H1 (cell line): ENCODE measurements around the gene IDI2. TPM values are rescaled to one million over a fixed set of nuclear protein-coding genes. Genes with fewer than 3 reads are reported as not detected.

Source experiments
- CTCF ChIA-PET: fragments of 300-600 bp; sonication (Branson Sonifier 250); formaldehyde crosslinking; loops from one replicate; lab custom pipeline; 2021; ENCODE audit not compliant: partially characterized antibody; lab: Charles Lee
- POLR2A ChIA-PET: fragments of 300-600 bp; sonication (Branson Sonifier 250); formaldehyde crosslinking; loops from one replicate; lab custom pipeline; 2021; ENCODE audit warnings: inconsistent platforms; ENCODE audit not compliant: partially characterized antibody; lab: Charles Lee
- DNase-seq, 2 experiments: peaks; one replicate each; pipeline versions ENCODE4 v3.0.0 to v3.0.0-alpha.2; 2010 to 2022; ENCODE audit warnings: low spot score in 2 of 2, low read depth in 1 of 2, mixed read lengths in 1 of 2
- FAIRE-seq: peaks from 2 replicates; lab custom pipeline; 2011; peaks lifted over from hg19 to GRCh38; lab: Jason Lieb, UNC
- H2AFZ ChIP-seq: 2 replicates; pipeline ENCODE4 v1.8.1; 2012; ENCODE audit warnings: low read length, inconsistent platforms
- H2AK5ac ChIP-seq: 2 replicates; pipeline ENCODE4 v1.6.1; 2013; ENCODE audit warnings: low read depth, low read length
- H2BK120ac ChIP-seq: replicated peaks from 2 replicates; pipeline ENCODE3; 2013; ENCODE audit warnings: low read depth, low read length, inconsistent platforms
- H2BK12ac ChIP-seq: 2 replicates; pipeline ENCODE4 v1.6.1; 2013; ENCODE audit warnings: low read depth, low read length
- H2BK15ac ChIP-seq: 2 replicates; pipeline ENCODE4 v1.6.1; 2013; ENCODE audit warnings: low read length
- H2BK20ac ChIP-seq: 2 replicates; pipeline ENCODE4 v1.6.1; 2013; ENCODE audit warnings: low read length
- H2BK5ac ChIP-seq: 2 replicates; pipeline ENCODE4 v1.6.1; 2013; ENCODE audit warnings: low read depth, low read length
- H3K14ac ChIP-seq: 2 replicates; pipeline ENCODE4 v1.6.1; 2013; ENCODE audit warnings: inconsistent platforms; ENCODE audit not compliant: insufficient read length
- H3K18ac ChIP-seq: 2 replicates; pipeline ENCODE4 v1.6.1; 2013; ENCODE audit warnings: low read length; ENCODE audit errors: extremely low read depth
- H3K23ac ChIP-seq: 2 replicates; pipeline ENCODE4 v1.6.1; 2013; ENCODE audit warnings: inconsistent platforms; ENCODE audit not compliant: insufficient read length
- H3K23me2 ChIP-seq: 2 replicates; pipeline ENCODE4 v1.6.1; 2013; ENCODE audit warnings: low read depth, low read length
- H3K27ac ChIP-seq: 2 replicates; pipeline ENCODE4 v1.6.1; 2011; ENCODE audit warnings: low read depth, low read length, inconsistent platforms
- H3K27me3 ChIP-seq, 4 experiments: replicated peaks in 1 of 4; 1 replicate in 1 of 4; 2 replicates in 3 of 4; pipeline versions ENCODE4 v1.6.1 to v1.8.1; 2011 to 2013; ENCODE audit warnings: low read length in 3 of 4, mild to moderate bottlenecking in 3 of 4, inconsistent platforms in 2 of 4, mixed read lengths in 2 of 4, moderate library complexity in 1 of 4; ENCODE audit not compliant: control insufficient read depth in 3 of 4, insufficient read depth in 3 of 4; ENCODE audit errors: extremely low read depth in 1 of 4
- H3K36me3 ChIP-seq, 4 experiments: 2 replicates each; pipeline versions ENCODE4 v1.6.1 to v1.8.1; 2011 to 2013; ENCODE audit warnings: mild to moderate bottlenecking in 4 of 4, low read length in 3 of 4, moderate library complexity in 2 of 4, control low read depth in 1 of 4, inconsistent platforms in 1 of 4; ENCODE audit not compliant: insufficient read depth in 4 of 4, control insufficient read depth in 2 of 4
- H3K4ac ChIP-seq: replicated peaks from 2 replicates; pipeline ENCODE3; 2013; ENCODE audit warnings: low read length, low read depth, mixed read lengths, inconsistent platforms; ENCODE audit not compliant: insufficient read length
- H3K4me1 ChIP-seq, 4 experiments: replicated peaks in 1 of 4; 1 replicate in 1 of 4; 2 replicates in 3 of 4; pipeline versions ENCODE4 v1.6.1 to v1.8.1; 2011 to 2013; ENCODE audit warnings: low read length in 3 of 4, inconsistent platforms in 2 of 4, mixed read lengths in 1 of 4; ENCODE audit not compliant: insufficient read depth in 4 of 4, control insufficient read depth in 3 of 4
- H3K4me2 ChIP-seq, 2 experiments: 2 replicates each; pipeline versions ENCODE4 v1.6.1 to v1.8.1; 2011 to 2013; ENCODE audit warnings: low read depth in 2 of 2, low read length in 2 of 2, control low read depth in 1 of 2, inconsistent platforms in 1 of 2, mild to moderate bottlenecking in 1 of 2; ENCODE audit not compliant: insufficient read depth in 1 of 2
- H3K4me3 ChIP-seq, 4 experiments: fragments of 200-600, 300-600 bp in 1 of 4; sonication (generic), shearing (Covaris generic), sonication (Bioruptor Twin) in 1 of 4; 2 replicates each; pipeline versions ENCODE4 v1.5.1 to v1.8.1; 2011 to 2016; ENCODE audit warnings: low read length in 4 of 4, low read depth in 3 of 4, control low read depth in 2 of 4, inconsistent platforms in 2 of 4, mild to moderate bottlenecking in 2 of 4, mixed read lengths in 1 of 4, moderate library complexity in 1 of 4; ENCODE audit not compliant: insufficient read depth in 2 of 4; ENCODE audit errors: extremely low read depth in 1 of 4
- H3K56ac ChIP-seq: replicated peaks from 2 replicates; pipeline ENCODE3; 2013; ENCODE audit warnings: low read depth, mild to moderate bottlenecking, mixed read lengths, low read length, inconsistent platforms; ENCODE audit not compliant: insufficient read length
- H3K79me1 ChIP-seq: 2 replicates; pipeline ENCODE4 v1.6.1; 2013; ENCODE audit warnings: low read depth, low read length, control low read depth
- H3K79me2 ChIP-seq, 2 experiments: 2 replicates each; pipeline versions ENCODE4 v1.6.1 to v1.8.1; 2012 to 2013; ENCODE audit warnings: low read length in 2 of 2, mild to moderate bottlenecking in 2 of 2, inconsistent platforms in 1 of 2; ENCODE audit not compliant: insufficient read depth in 2 of 2, control insufficient read depth in 1 of 2
- H3K9ac ChIP-seq, 4 experiments: replicated peaks in 1 of 4; 1 replicate in 1 of 4; 2 replicates in 3 of 4; pipeline versions ENCODE4 v1.6.1 to v1.8.1; 2011 to 2013; ENCODE audit warnings: low read depth in 3 of 4, low read length in 3 of 4, control low read depth in 2 of 4, mild to moderate bottlenecking in 2 of 4, moderate library complexity in 2 of 4, inconsistent platforms in 1 of 4; ENCODE audit errors: extremely low read depth in 1 of 4
- H3K9me3 ChIP-seq, 2 experiments: 2 replicates each; pipeline versions ENCODE4 v1.6.1 to v1.8.1; 2012 to 2013; ENCODE audit warnings: mild to moderate bottlenecking in 2 of 2, moderate library complexity in 2 of 2, control low read depth in 1 of 2, inconsistent platforms in 1 of 2, low read depth in 1 of 2, low read length in 1 of 2, mixed read lengths in 1 of 2; ENCODE audit not compliant: insufficient read depth in 2 of 2
- H4K20me1 ChIP-seq, 2 experiments: replicated peaks in 1 of 2; 2 replicates each; pipeline versions ENCODE3 to v1.8.1; 2011 to 2013; ENCODE audit warnings: inconsistent platforms in 2 of 2, low read length in 2 of 2, mild to moderate bottlenecking in 1 of 2; ENCODE audit not compliant: insufficient read depth in 2 of 2, control insufficient read depth in 1 of 2
- H4K5ac ChIP-seq: 2 replicates; pipeline ENCODE4 v1.6.1; 2013; ENCODE audit warnings: low read length, low read depth, mixed read lengths, inconsistent platforms; ENCODE audit not compliant: insufficient read length
- H4K8ac ChIP-seq: 2 replicates; pipeline ENCODE4 v1.8.0; 2013; ENCODE audit warnings: mild to moderate bottlenecking, moderate library complexity, low read length, inconsistent platforms; ENCODE audit not compliant: insufficient read depth; ENCODE audit errors: extremely low read depth
- H4K91ac ChIP-seq: replicated peaks from 2 replicates; pipeline ENCODE3; 2013; ENCODE audit warnings: low read length, mixed read lengths, inconsistent platforms; ENCODE audit not compliant: insufficient read length
- POLR2A ChIP-seq, 2 experiments: IDR thresholded peaks; 1 replicate in 1 of 2; 2 replicates in 1 of 2; pipeline ENCODE4 v1.6.1; 2011; ENCODE audit warnings: low read depth in 2 of 2, low read length in 2 of 2, mild to moderate bottlenecking in 2 of 2; ENCODE audit errors: control extremely low read depth in 1 of 2
- SP2 ChIP-seq: IDR thresholded peaks from 2 replicates; pipeline ENCODE4 v1.6.1; 2012; ENCODE audit warnings: mild to moderate bottlenecking, low read length, inconsistent platforms
- USF2 ChIP-seq: IDR thresholded peaks from 2 replicates; pipeline ENCODE4 v1.6.1; 2011; ENCODE audit warnings: low read length, improper control_type of control experiment
- WGBS, 2 experiments: shearing (Covaris generic) in 1 of 2; methylation state at CpG; one replicate each; pipeline versions ENCODE4 v1.1.6 to v1.1.7; 2013 to 2015; ENCODE audit warnings: low lambda C conversion rate in 2 of 2, mixed read lengths in 2 of 2, inconsistent platforms in 1 of 2, low coverage in 1 of 2, missing lambda C conversion rate in 1 of 2; ENCODE audit not compliant: insufficient replicate concordance in 2 of 2, insufficient coverage in 1 of 2, insufficient read length in 1 of 2; ENCODE audit errors: extremely low coverage in 1 of 2, missing lambda C conversion rate in 1 of 2; 5-methylcytosine and 5-hydroxymethylcytosine counted together
- polyA plus RNA-seq, 7 experiments: library from polyadenylated mRNA; depleted of rRNA in 3 of 7; stranded (reverse) in 5 of 7; unstranded in 2 of 7; fragments of >200 nt in 5 of 7; fragments of 200-250 nt in 2 of 7; gene quantifications; 1 replicate in 5 of 7; 2 replicates in 1 of 7; 4 replicates in 1 of 7; pipeline versions ENCODE4 v1.2.1 to v1.2.3, GENCODE V29; 2011 to 2013; ENCODE audit warnings: missing spikeins in 2 of 7, mixed read lengths in 2 of 7
- total RNA-seq: library from RNA; stranded (reverse); fragmentation: NEBNext Ultra II Directional; extraction: Animal tissue kit (Norgen Biotek cat#: 25700); gene quantifications from 2 replicates; pipeline ENCODE4 v1.2.1, GENCODE V29; 2021

Gene IDI2
- total and polyA plus RNA-seq, 2 of the 8 experiments (the other 6 are each of a cell fraction or from before 2014, with no cell fraction given), result not detected

GRCh38 chr10:1035201-1035600 is 9.5 kb upstream of the IDI2 start:
- H3K79me2 ChIP-seq, result no peaks in the 10 kb centered on the region
- FAIRE-seq, result no peak
- H3K4me3 ChIP-seq, result no peak overlapping the region
- H2BK20ac ChIP-seq, result no peak overlapping the region
- H2BK5ac ChIP-seq, result no peak overlapping the region
- H3K27ac ChIP-seq, result no peak overlapping the region
- CTCF ChIA-PET, result no interaction called here
- H4K91ac ChIP-seq, result no peak overlapping the region
- peaks cover 2 to 6% of the 10 kb centered on the region in 2 experiments for H4K20me1 ChIP-seq
- no peak overlapping the region for H2BK120ac ChIP-seq
- H3K56ac ChIP-seq, result no peak overlapping the region
- H3K23me2 ChIP-seq, result no peaks in the 10 kb centered on the region
- no peak overlapping the region for H2BK12ac ChIP-seq
- H2AK5ac ChIP-seq, result no peak overlapping the region
- H3K14ac ChIP-seq, result no peak overlapping the region
- H3K9me3 ChIP-seq, result no peaks in the 10 kb centered on the region
- peaks cover 0 to 9% (median 4%) of the 10 kb centered on the region in 4 experiments; a peak in 4 of 8 replicates for H3K36me3 ChIP-seq
- no peaks in the 10 kb centered on the region; a peak in 1 of 7 replicates for H3K4me1 ChIP-seq
- H4K8ac ChIP-seq, result no peak overlapping the region; the same call in none of the 2 replicates
- no peak overlapping the region for H3K4me2 ChIP-seq
- POLR2A ChIA-PET, result interaction anchor here (1.1 to 1.5 kb wide), 5 partner anchors 8 to 45 kb away, joined by 3 to 5 read pairs (median 4); partner anchors contain the start of gene IDI1
- no peak for TF ChIP-seq POLR2A (IDR thresholded peaks at IDR 0.05; ENCODE audit: control extremely low read depth in 1 of 2, low read depth in 2 of 2, low read length in 2 of 2)
- no peak for TF ChIP-seq SP2
- TF ChIP-seq USF2, result no peak
- TF ChIP-seq, all 59 proteins: peak for 0
- Histone ChIP-seq H3K9ac (no peak overlapping the region), H3K18ac (no peak overlapping the region), H3K79me1 (no peaks in the 10 kb centered on the region; the same call in 1 of the 2 replicates), H2AFZ (no peak overlapping the region), H2BK15ac (no peak overlapping the region), H3K4ac (no peak overlapping the region), H3K27me3 (no peaks in the 10 kb centered on the region), H4K5ac (no peak overlapping the region), H3K23ac (no peak overlapping the region)
- DNase-seq, result no peak
- 72% methylated on average over 6 of the region's 6 CpGs; no CpG with 5 or more reads in 1 of the 2 experiments for WGBS, 2 experiments
